HTR-8/SVneo (cell line): ENCODE measurements around the gene OR4D2.

Experiments used
- DNase-seq: peaks from one replicate; pipeline ENCODE4 v3.0.0; 2011; ENCODE audit warnings: low spot score, mixed read lengths; ENCODE audit not compliant: insufficient read length
- FAIRE-seq: peaks from 2 replicates; lab custom pipeline; 2011; peaks lifted over from hg19 to GRCh38; lab: Jason Lieb, UNC

Gene OR4D2

DNA sequence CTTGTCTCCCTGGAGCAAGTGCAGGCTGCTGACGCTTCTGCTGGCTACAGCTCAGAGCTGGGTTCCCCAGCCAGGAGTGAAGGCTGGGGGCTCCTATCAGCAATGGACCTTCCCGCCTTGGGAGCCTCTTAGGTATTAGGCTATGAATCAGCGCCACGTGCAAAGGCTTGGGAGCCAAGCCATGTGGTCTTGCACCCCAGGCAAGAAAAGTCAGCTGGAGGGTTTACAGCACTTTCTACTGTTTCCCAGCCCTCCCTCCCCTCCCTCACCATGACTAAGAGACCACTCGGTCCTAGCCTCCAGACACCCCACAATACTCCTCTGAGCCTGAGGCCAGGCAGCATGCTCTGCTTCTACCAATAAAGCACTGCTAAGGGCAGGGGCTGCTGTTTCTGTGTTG is 38.0 kb downstream of the OR4D2 start:
- DNase-seq, result no peak
- FAIRE-seq, result no peak

DNA sequence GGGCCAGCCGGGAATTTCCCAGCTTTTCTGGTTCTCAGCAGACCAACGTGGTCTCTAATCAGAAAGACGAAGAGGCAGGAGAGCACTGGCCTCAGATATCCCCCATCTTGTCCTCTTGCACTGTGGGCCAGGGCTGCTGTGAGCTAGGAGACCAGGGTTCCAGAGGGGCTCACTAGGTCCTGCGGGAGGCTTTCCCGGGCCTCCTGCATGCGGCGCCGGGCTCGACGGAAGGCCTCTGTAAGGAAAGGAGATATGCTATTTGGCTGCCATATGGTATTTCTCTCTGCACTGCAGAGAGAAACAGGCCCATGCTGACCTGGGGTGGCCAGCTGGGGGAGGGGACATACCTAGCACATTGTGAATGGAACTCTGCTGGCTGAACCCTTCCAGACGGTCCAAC is 39.2 kb downstream of the OR4D2 start:
- FAIRE-seq, result no peak
- no peak for DNase-seq

DNA sequence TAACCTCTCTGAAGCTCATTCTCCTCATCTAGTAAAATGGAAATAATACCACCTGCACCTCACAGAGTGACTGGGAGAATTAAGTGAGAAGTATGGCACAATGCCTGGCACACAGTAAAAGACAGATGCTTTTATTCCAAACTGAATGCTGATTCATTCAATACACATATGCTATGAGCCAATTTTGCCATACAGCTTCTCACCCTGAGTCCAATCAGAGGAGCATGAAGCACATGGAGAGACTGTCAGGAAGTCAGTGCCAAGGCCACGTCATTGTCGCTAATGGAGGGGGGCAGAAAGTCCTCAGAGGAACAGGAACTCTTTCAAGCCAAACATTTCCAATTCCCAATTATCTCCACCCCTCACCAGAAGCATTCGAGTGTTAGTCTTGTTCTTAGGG is 40.7 kb downstream of the OR4D2 start:
- no peak for DNase-seq
- FAIRE-seq, result no peak

DNA sequence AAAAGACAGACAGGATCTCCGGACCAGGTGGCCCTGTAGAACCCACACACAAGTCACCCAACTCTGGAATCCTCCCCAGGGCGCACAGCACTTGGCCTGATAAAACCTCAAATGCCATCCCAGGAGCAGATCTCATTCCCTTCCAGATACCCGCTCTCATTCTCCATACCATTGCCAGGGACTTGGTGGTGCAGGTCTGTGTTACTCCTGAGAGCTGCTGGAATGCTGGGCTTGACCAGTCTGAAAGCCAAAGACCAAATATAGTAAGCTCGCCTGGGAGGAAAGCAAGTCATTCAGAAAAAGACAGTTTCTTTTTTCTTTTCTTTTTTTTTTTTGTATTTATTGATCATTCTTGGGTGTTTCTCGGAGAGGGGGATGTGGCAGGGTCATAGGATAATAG is 41.6 kb downstream of the OR4D2 start:
- DNase-seq, result no peak
- FAIRE-seq, result no peak

DNA sequence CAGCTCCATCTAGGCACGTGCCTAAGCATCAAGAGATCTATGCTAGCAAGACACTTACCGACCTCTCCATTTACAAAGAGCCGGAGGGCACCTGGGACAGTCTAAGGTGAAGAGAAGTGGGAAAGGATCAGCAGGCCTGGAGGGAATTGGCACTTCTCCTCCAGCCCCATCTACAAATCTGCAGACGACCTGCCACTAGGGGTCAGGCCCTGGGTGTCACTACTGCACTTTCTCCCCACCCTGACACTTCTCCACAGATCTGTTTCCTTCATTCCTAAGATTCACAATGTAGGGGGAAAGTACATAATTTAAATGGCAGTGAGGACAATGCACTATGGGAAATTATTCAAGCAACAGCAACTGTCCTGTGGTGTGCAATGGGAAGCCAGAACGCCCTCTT is 44.1 kb downstream of the OR4D2 start:
- DNase-seq, result no peak
- no peak for FAIRE-seq

DNA sequence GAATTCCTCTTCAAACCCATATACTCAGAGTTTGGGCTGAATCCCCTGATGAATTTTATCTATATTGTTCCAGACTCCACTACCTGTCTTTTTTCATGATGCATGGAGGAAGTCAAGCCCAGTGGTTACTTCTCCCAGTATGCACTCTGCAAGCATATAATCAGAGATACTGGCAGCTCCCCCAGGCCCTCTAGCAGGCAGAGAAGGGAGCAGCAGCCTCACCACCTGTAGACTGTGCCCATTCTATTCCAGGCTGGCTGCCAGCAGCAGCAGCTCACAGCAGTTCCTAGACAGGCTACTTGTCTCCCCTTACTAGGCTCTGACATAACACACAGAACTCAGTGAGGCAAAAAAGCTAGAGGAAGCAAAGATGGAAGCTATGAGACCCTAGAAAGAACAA is 48.9 kb downstream of the OR4D2 start:
- DNase-seq (no peak), FAIRE-seq (no peak)

DNA sequence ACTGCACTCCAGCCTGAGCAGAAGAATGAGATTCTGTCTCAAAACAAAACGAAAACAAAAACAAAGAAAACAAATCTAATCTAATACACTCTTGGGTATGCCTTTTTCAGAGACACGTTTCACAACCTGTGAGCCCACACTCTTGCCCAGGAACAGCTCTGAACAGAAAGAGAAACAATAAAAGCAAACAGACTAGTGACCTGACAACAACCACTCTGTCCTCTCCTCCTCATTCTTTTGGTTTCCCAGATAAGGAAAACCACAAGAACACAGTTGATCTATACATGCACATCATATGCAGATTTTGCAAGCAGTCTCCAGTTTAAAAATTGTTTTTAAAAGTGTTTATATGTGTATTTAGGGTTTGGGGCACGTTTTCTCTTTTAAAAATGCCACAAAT is 51.0 kb downstream of the OR4D2 start:
- DNase-seq (no peak), FAIRE-seq (no peak)

DNA sequence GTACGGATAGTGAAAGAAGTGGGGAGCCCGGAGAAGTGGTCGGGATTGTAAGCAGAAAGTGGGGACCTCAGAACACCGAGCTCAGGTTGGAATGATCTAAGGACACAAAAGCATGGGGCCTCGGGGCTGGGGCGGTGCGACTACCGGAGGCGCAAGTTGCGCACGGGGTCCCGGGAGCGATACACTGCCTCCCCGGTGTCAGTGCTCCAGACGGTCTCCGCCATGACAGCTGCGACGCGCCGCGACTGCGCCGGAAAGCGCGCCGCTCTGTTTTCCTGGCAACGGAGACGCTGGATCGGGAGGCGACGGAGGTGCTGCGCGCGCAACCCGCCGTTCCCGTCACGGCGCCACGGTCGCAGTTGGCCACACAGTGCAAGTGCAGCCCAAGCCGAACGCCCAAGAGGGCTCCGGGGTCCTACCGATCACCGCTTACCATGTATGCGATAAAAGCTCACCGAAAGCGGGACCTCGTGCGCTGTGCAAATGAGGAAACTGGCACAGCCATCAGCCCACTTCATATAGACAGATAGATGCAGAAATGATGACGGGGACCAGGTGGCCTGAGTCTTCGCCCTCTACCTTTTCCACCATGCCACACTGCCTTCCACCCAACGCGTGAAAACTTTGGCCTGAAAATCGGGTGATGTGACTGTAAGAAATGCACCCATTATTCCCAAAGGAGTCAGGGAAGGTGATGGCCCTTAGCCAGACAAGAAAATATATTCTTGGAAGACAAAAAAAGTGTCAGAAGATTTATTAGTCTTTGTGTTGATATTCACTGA is 52.4 kb downstream of the OR4D2 start, which contains the start of gene MKS1:
Gene MKS1 (minus strand): TSS at position 249 of the 782 bp plus-strand sequence. CDS start 25 bp downstream, at position 224.
- DNase-seq (peak; percentile 100), FAIRE-seq (peak; percentile 100)

DNA sequence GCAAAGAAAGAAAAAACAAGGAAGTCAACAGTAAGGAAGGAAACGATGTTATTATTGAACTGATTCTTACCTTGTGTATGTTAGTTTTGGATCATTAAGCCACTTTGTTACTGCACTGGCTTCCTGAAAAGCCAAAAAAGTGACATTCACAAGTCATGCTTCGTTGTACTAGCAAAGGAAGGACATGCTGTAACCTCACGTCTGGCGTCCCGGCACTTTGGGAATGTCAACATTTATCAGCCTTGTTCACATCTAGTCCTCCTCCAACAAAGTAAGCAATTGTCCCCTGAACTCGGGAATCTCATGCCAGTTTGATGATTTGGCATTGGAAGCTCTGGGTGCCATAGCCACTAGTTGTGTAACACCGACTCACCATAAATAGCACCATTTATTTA is 53.0 kb downstream of the OR4D2 start:
- DNase-seq (no peak), FAIRE-seq (peak; percentile 33)
